IMR-90 (cell line): ENCODE results near the gene LUZP2. TPM values are rescaled to one million over a fixed set of nuclear protein-coding genes. Genes with fewer than 3 reads are reported as not detected.

Source experiments
- ATAC-seq: fragments of 200-7000 bp; cut with Tn5 transposase; 2 replicates; pipeline ENCODE4 v1.9.1; 2020; ENCODE audit warnings: low read depth, mild to moderate bottlenecking, moderate library complexity
- BruUV-seq: library from RNA; stranded (reverse); fragments of 400-500 nt; replicated peaks from 2 replicates; lab custom pipeline; 2021; lab: Mats Ljungman, UMichigan
- CTCF ChIA-PET: fragments of 300-600 bp; formaldehyde crosslinking; extraction: SDS; loops from one replicate; lab custom pipeline; 2021; ENCODE audit warnings: antibody characterized with exemption; lab: Yijun Ruan, JAX
- POLR2A ChIA-PET: fragments of 300-600 bp; sonication (Branson Sonifier 250); formaldehyde crosslinking; loops from one replicate; lab custom pipeline; 2022; ENCODE audit warnings: antibody characterized with exemption; ENCODE audit not compliant: unreplicated experiment; lab: Charles Lee
- DNase-seq: peaks from one replicate; pipeline ENCODE4 v3.0.0; 2013
- H2AFZ ChIP-seq: replicated peaks from 2 replicates; pipeline ENCODE3; 2013; ENCODE audit warnings: low read length, mild to moderate bottlenecking; ENCODE audit not compliant: poor library complexity
- H2AK5ac ChIP-seq: 2 replicates; pipeline ENCODE4 v1.6.1; 2013; ENCODE audit warnings: low read depth, low read length, inconsistent platforms
- H2AK9ac ChIP-seq: replicated peaks from 2 replicates; pipeline ENCODE3; 2013; ENCODE audit warnings: mild to moderate bottlenecking, low read depth, low read length, moderate library complexity; ENCODE audit not compliant: poor library complexity
- H2BK120ac ChIP-seq: 2 replicates; pipeline ENCODE4 v1.6.1; 2013; ENCODE audit warnings: low read depth, low read length, inconsistent platforms
- H2BK15ac ChIP-seq: 3 replicates; pipeline ENCODE4 v1.6.1; 2013; ENCODE audit warnings: low read depth, low read length, inconsistent platforms
- H2BK20ac ChIP-seq: 2 replicates; pipeline ENCODE4 v1.6.1; 2013; ENCODE audit warnings: low read depth, mild to moderate bottlenecking, inconsistent platforms, low read length, moderate library complexity
- H2BK5ac ChIP-seq: 2 replicates; pipeline ENCODE4 v1.6.1; 2013; ENCODE audit warnings: mild to moderate bottlenecking, low read depth, low read length, inconsistent platforms; ENCODE audit not compliant: poor library complexity, severe bottlenecking
- H3K14ac ChIP-seq: replicated peaks from 2 replicates; pipeline ENCODE4 v1.6.1; 2013; ENCODE audit warnings: low read depth, low read length, inconsistent platforms
- H3K18ac ChIP-seq: 2 replicates; pipeline ENCODE4 v1.6.1; 2013; ENCODE audit warnings: low read depth, low read length, control low read depth
- H3K23ac ChIP-seq: 2 replicates; pipeline ENCODE4 v1.6.1; 2013; ENCODE audit warnings: low read depth, low read length, inconsistent platforms
- H3K27ac ChIP-seq: 2 replicates; pipeline ENCODE4 v1.5.1; 2013; ENCODE audit warnings: mild to moderate bottlenecking, control low read depth, low read length; ENCODE audit not compliant: insufficient read depth
- H3K27me3 ChIP-seq: 2 replicates; pipeline ENCODE4 v1.6.1; 2013; ENCODE audit warnings: low read length; ENCODE audit not compliant: control insufficient read depth, insufficient read depth
- H3K36me3 ChIP-seq: 2 replicates; pipeline ENCODE4 v1.6.1; 2013; ENCODE audit warnings: low read length, mixed read lengths; ENCODE audit not compliant: control insufficient read depth, insufficient read depth
- H3K4ac ChIP-seq: 2 replicates; pipeline ENCODE4 v1.6.1; 2013; ENCODE audit warnings: low read depth, low read length, inconsistent platforms
- H3K4me1 ChIP-seq: 2 replicates; pipeline ENCODE4 v1.6.1; 2013; ENCODE audit warnings: low read length, mixed read lengths; ENCODE audit not compliant: control insufficient read depth, insufficient read depth
- H3K4me2 ChIP-seq: 2 replicates; pipeline ENCODE4 v1.6.1; 2013; ENCODE audit warnings: low read depth, mild to moderate bottlenecking, control low read depth, low read length, moderate library complexity
- H3K4me3 ChIP-seq: 2 replicates; pipeline ENCODE4 v1.5.1; 2013; ENCODE audit warnings: low read depth, mild to moderate bottlenecking, control low read depth, low read length, moderate library complexity; ENCODE audit not compliant: insufficient read depth
- H3K56ac ChIP-seq: 2 replicates; pipeline ENCODE4 v1.6.1; 2013; ENCODE audit warnings: low read length, inconsistent platforms; ENCODE audit not compliant: insufficient read depth; ENCODE audit errors: extremely low read depth
- H3K79me1 ChIP-seq, 2 experiments: 2 replicates each; pipeline ENCODE4 v1.6.1; 2013; ENCODE audit warnings: low read length in 2 of 2, inconsistent platforms in 1 of 2, low read depth in 1 of 2
- H3K9ac ChIP-seq: 2 replicates; pipeline ENCODE4 v1.6.1; 2013; ENCODE audit warnings: low read depth, low read length, control low read depth
- H3K9me1 ChIP-seq: 2 replicates; pipeline ENCODE4 v1.6.1; 2013; ENCODE audit warnings: low read length, inconsistent platforms; ENCODE audit not compliant: insufficient read depth
- H3K9me3 ChIP-seq: 2 replicates; pipeline ENCODE4 v1.6.1; 2013; ENCODE audit warnings: low read length; ENCODE audit not compliant: control insufficient read depth, insufficient read depth
- H4K20me1 ChIP-seq: 2 replicates; pipeline ENCODE4 v1.6.1; 2013; ENCODE audit warnings: low read length, inconsistent platforms; ENCODE audit not compliant: insufficient read depth
- H4K5ac ChIP-seq: 2 replicates; pipeline ENCODE4 v1.6.1; 2013; ENCODE audit warnings: mild to moderate bottlenecking, low read depth, low read length, control low read depth
- H4K8ac ChIP-seq, 2 experiments: 2 replicates each; pipeline ENCODE4 v1.6.1; 2013; ENCODE audit warnings: low read depth in 2 of 2, low read length in 2 of 2, control low read depth in 1 of 2, inconsistent platforms in 1 of 2
- H4K91ac ChIP-seq: 2 replicates; pipeline ENCODE4 v1.6.1; 2013; ENCODE audit warnings: low read depth, low read length, inconsistent platforms; ENCODE audit not compliant: insufficient read depth
- BHLHE40 ChIP-seq: fragments of 150-350 bp; IDR thresholded peaks from 2 replicates; pipeline ENCODE4 v1.6.1; 2016; ENCODE audit warnings: mild to moderate bottlenecking, low read depth, low read length
- CEBPB ChIP-seq: IDR thresholded peaks from 2 replicates; pipeline ENCODE4 v1.6.1; 2012; ENCODE audit warnings: low read depth, low read length, improper control_type of control experiment
- CHD1 ChIP-seq: IDR thresholded peaks from 2 replicates; pipeline ENCODE4 v1.6.1; 2012; ENCODE audit warnings: low read depth, low read length, improper control_type of control experiment
- FOS ChIP-seq: fragments of 150-350 bp; IDR thresholded peaks from 2 replicates; pipeline ENCODE4 v1.6.1; 2016; ENCODE audit warnings: low read depth, low read length
- MAFK ChIP-seq: IDR thresholded peaks from 2 replicates; pipeline ENCODE4 v1.6.1; 2012; ENCODE audit warnings: low read depth, low read length, improper control_type of control experiment
- MAZ ChIP-seq: IDR thresholded peaks from 2 replicates; pipeline ENCODE4 v1.6.1; 2012; ENCODE audit warnings: low read depth, mild to moderate bottlenecking, low read length, improper control_type of control experiment, moderate library complexity, borderline replicate concordance
- MXI1 ChIP-seq: IDR thresholded peaks from 2 replicates; pipeline ENCODE4 v1.6.1; 2012; ENCODE audit warnings: low read depth, mild to moderate bottlenecking, low read length, moderate library complexity, borderline replicate concordance
- NFE2L2 ChIP-seq: fragments of 150-350 bp; IDR thresholded peaks from 2 replicates; pipeline ENCODE4 v1.6.1; 2016; ENCODE audit warnings: low read depth, mild to moderate bottlenecking, low read length
- POLR2A ChIP-seq: IDR thresholded peaks from 2 replicates; pipeline ENCODE4 v1.6.1; 2012; ENCODE audit warnings: mild to moderate bottlenecking, low read depth, low read length
- RAD21 ChIP-seq: IDR thresholded peaks from 2 replicates; pipeline ENCODE4 v1.6.1; 2012; ENCODE audit warnings: low read length, improper control_type of control experiment
- RCOR1 ChIP-seq: IDR thresholded peaks from 2 replicates; pipeline ENCODE4 v1.6.1; 2012; ENCODE audit warnings: mild to moderate bottlenecking, low read length, improper control_type of control experiment; ENCODE audit not compliant: insufficient replicate concordance
- RFX5 ChIP-seq: IDR thresholded peaks from 2 replicates; pipeline ENCODE4 v1.8.0; 2012; ENCODE audit warnings: low read depth, mild to moderate bottlenecking, low read length, moderate library complexity
- SMC3 ChIP-seq: fragments of 150-350 bp; IDR thresholded peaks from 2 replicates; pipeline ENCODE4 v1.6.1; 2016; ENCODE audit warnings: low read depth, mild to moderate bottlenecking, antibody characterized with exemption, low read length, moderate library complexity
- USF2 ChIP-seq: fragments of 150-350 bp; IDR thresholded peaks from 2 replicates; pipeline ENCODE4 v1.6.1; 2017; ENCODE audit warnings: mild to moderate bottlenecking, antibody characterized with exemption, low read length, low read depth
- WGBS, 2 experiments: methylation state at CpG; one replicate each; pipeline versions ENCODE4 v1.1.5 to v1.1.7; 2013; ENCODE audit warnings: missing lambda C conversion rate in 2 of 2; ENCODE audit not compliant: insufficient read length in 1 of 2; ENCODE audit errors: extremely low coverage in 2 of 2; 5-methylcytosine and 5-hydroxymethylcytosine counted together
- dilution Hi-C: fragments of 300-500 bp; cut with HindIII; formaldehyde crosslinking; loops from one replicate; pipeline ENCODE4 v1.14.3; 2018; ENCODE audit warnings: low sequenced_read_pairs; ENCODE audit not compliant: unreplicated experiment
- in situ Hi-C: fragments of 300-500 bp; cut with MboI; formaldehyde crosslinking; loops from 3 replicates; pipeline ENCODE4 v1.14.3; 2019; ENCODE audit warnings: low sequenced_read_pairs, inconsistent platforms, mixed read lengths
- intact Hi-C: fragments of 100-400 bp; cut with micrococcal nuclease; formaldehyde crosslinking; loops from 2 replicates; pipeline ENCODE4 v1.10.0; 2022
- polyA plus RNA-seq, 3 experiments: library from polyadenylated mRNA; depleted of rRNA; stranded (reverse); fragments of >200 nt; gene quantifications; 2 replicates each; pipeline ENCODE4 v1.2.3, GENCODE V29; 2012; ENCODE audit warnings: low replicate concordance in 1 of 3
- total RNA-seq: library from RNA; depleted of rRNA; stranded (reverse); fragments of >200 nt; gene quantifications from 2 replicates; pipeline ENCODE4 v1.2.3, GENCODE V29; 2012
- TF ChIP-seq, protein P1 (sequence below): fragments of 150-350 bp; IDR thresholded peaks from 2 replicates; pipeline ENCODE4 v1.6.1; 2016; ENCODE audit warnings: low read depth, mild to moderate bottlenecking, low read length, moderate library complexity, borderline replicate concordance
- TF ChIP-seq, protein P2 (sequence below): conservative IDR thresholded peaks from 2 replicates; pipeline ENCODE4 v1.5.1; 2012; ENCODE audit warnings: mild to moderate bottlenecking, low read depth, low read length, improper control_type of control experiment

Gene LUZP2
- total and polyA plus RNA-seq, 2 of the 4 experiments (the other 2 are of a cell fraction): 0.89 to 2.0 TPM

GRCh38 chr11:24572376-24572775 lies 75.5 kb downstream of the LUZP2 start:
- Histone ChIP-seq H3K14ac (no peak overlapping the region), H4K91ac (no peak overlapping the region), H3K9me1 (no peaks in the 10 kb centered on the region), H3K56ac (no peak overlapping the region), H2AFZ (no peak overlapping the region), H3K27me3 (no peaks in the 10 kb centered on the region), H3K23ac (no peak overlapping the region), H4K5ac (no peak overlapping the region), H3K9me3 (no peaks in the 10 kb centered on the region), H3K9ac (no peak overlapping the region), H2BK120ac (no peak overlapping the region), H4K8ac (no peak overlapping the region), H2BK5ac (no peak overlapping the region), H3K4me2 (no peak overlapping the region), H3K27ac (no peak overlapping the region), H3K4ac (no peak overlapping the region), H2BK15ac (no peak overlapping the region), H3K18ac (no peak overlapping the region), H3K36me3 (no peaks in the 10 kb centered on the region), H3K4me1 (no peaks in the 10 kb centered on the region), H2AK9ac (no peak overlapping the region), H2AK5ac (no peak overlapping the region), H3K4me3 (no peak overlapping the region), H2BK20ac (no peak overlapping the region), H3K79me1 (no peaks in the 10 kb centered on the region), H4K20me1 (no peaks in the 10 kb centered on the region)
- WGBS, 2 experiments: no CpG with 5 or more reads among the region's 1 CpG
- dilution Hi-C loops (no loop called here), in situ Hi-C loops (no loop called here), intact Hi-C loops (no loop called here)
- POLR2A ChIA-PET: no interaction called here
- DNase-seq: no peak
- CTCF ChIA-PET: no interaction called here
- no TSS peak for BruUV-seq
- TF ChIP-seq MXI1 (no peak), RAD21 (no peak), RCOR1 (no peak), BHLHE40 (no peak), SMC3 (no peak), NFE2L2 (no peak), MAFK (no peak), CEBPB (no peak), CHD1 (no peak), USF2 (no peak), RFX5 (no peak), MAZ (no peak), POLR2A (no peak), FOS (no peak)
- TF ChIP-seq, protein P1, sequence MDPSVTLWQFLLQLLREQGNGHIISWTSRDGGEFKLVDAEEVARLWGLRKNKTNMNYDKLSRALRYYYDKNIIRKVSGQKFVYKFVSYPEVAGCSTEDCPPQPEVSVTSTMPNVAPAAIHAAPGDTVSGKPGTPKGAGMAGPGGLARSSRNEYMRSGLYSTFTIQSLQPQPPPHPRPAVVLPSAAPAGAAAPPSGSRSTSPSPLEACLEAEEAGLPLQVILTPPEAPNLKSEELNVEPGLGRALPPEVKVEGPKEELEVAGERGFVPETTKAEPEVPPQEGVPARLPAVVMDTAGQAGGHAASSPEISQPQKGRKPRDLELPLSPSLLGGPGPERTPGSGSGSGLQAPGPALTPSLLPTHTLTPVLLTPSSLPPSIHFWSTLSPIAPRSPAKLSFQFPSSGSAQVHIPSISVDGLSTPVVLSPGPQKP: no peak
- TF ChIP-seq, protein P2, sequence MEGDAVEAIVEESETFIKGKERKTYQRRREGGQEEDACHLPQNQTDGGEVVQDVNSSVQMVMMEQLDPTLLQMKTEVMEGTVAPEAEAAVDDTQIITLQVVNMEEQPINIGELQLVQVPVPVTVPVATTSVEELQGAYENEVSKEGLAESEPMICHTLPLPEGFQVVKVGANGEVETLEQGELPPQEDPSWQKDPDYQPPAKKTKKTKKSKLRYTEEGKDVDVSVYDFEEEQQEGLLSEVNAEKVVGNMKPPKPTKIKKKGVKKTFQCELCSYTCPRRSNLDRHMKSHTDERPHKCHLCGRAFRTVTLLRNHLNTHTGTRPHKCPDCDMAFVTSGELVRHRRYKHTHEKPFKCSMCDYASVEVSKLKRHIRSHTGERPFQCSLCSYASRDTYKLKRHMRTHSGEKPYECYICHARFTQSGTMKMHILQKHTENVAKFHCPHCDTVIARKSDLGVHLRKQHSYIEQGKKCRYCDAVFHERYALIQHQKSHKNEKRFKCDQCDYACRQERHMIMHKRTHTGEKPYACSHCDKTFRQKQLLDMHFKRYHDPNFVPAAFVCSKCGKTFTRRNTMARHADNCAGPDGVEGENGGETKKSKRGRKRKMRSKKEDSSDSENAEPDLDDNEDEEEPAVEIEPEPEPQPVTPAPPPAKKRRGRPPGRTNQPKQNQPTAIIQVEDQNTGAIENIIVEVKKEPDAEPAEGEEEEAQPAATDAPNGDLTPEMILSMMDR: no peak
- ATAC-seq: no peak
